ENCODE measurements around the gene FUOM.
A peak's percentile ranks its signal among the peaks of the same experiment; 100 is the strongest.

The FUOM gene

GRCh38 chr10:133338080-133339071 is 19.4 kb downstream of the FUOM start:
- H3K14ac ChIP-seq (ENCODE audit: low read length), result peak overlapping the region; percentile 21
- no peak overlapping the region for H2BK5ac ChIP-seq (ENCODE audit: low read length)
- H2BK120ac ChIP-seq (ENCODE audit: low read depth, low read length), result no peak overlapping the region
- no peak overlapping the region for H3K18ac ChIP-seq (ENCODE audit: low read length)
- H3K4ac ChIP-seq (ENCODE audit: low read length), result no peak overlapping the region
- H3K27me3 ChIP-seq (ENCODE audit: control insufficient read depth in 3 of 3, insufficient read depth in 3 of 3, low read depth in 1 of 3, low read length in 3 of 3), result peaks cover 16 to 50% (median 37%) of the 10 kb centered on the region in 3 experiments
- H3K4me1 ChIP-seq (ENCODE audit: control insufficient read depth in 2 of 2, insufficient read depth in 1 of 2, low read depth in 1 of 2, low read length in 2 of 2), result peaks cover 6 to 7% of the 10 kb centered on the region in 2 donors
- H3K9ac ChIP-seq (ENCODE audit: low read depth, low read length, poor library complexity), result peak overlapping the region; percentile 7
- H2BK12ac ChIP-seq (ENCODE audit: low read length), result no peak overlapping the region
- peak overlapping the region; percentile 74 for H4K91ac ChIP-seq (ENCODE audit: low read depth, low read length, poor library complexity)
- no peak overlapping the region for H3K4me2 ChIP-seq (ENCODE audit: insufficient read depth, low read length, poor library complexity, severe bottlenecking)
- no peak overlapping the region for H2AK5ac ChIP-seq (ENCODE audit: low read depth, low read length)
- no peaks in the 10 kb centered on the region for H3K36me3 ChIP-seq (replicated peaks in 1 of 2; ENCODE audit: control insufficient read depth in 2 of 2, insufficient read depth in 2 of 2, low read length in 2 of 2)
- peak overlapping the region in 1 of 2 donors; percentile 67 for H3K4me3 ChIP-seq (ENCODE audit: low read length in 2 of 2)
- peak overlapping the region; percentile 16 for H3K23ac ChIP-seq (ENCODE audit: low read depth, low read length, poor library complexity)
- no peak overlapping the region for H3K27ac ChIP-seq (replicated peaks; ENCODE audit: low read length)
- no peak for DNase-seq (ENCODE audit: low spot score)
- peaks cover 6% of the 10 kb centered on the region for H3K79me1 ChIP-seq (ENCODE audit: low read depth, low read length)
- WGBS, 2 donors (ENCODE audit: extremely low coverage in 2 of 2, insufficient read length in 2 of 2, insufficient replicate concordance in 1 of 2), result 100% methylated on average over 8 of the region's 10 CpGs; no CpG with 5 or more reads in 1 of the 2 donors
- H2AFZ ChIP-seq (ENCODE audit: low read length), result no peak overlapping the region
- peaks cover 2 to 20% of the 10 kb centered on the region in 2 donors for H3K9me3 ChIP-seq (replicated peaks in 1 of 2; ENCODE audit: control insufficient read depth in 2 of 2, insufficient read depth in 1 of 2, low read depth in 1 of 2, low read length in 2 of 2)
- no peak overlapping the region for H4K8ac ChIP-seq (ENCODE audit: low read depth, low read length)
- no peak overlapping the region for H2BK15ac ChIP-seq (ENCODE audit: low read length)

- Histone ChIP-seq H3K4me3 (ENCODE audit: low read length in 2 of 2) (peak overlapping the region in 1 of 2 donors; percentile 53), H3K79me1 (ENCODE audit: low read depth, low read length) (peaks cover 6% of the 10 kb centered on the region), H3K27ac (replicated peaks; ENCODE audit: low read length) (no peak overlapping the region), H3K4me1 (ENCODE audit: control insufficient read depth in 2 of 2, insufficient read depth in 1 of 2, low read depth in 1 of 2, low read length in 2 of 2) (peaks cover 6 to 7% of the 10 kb centered on the region in 2 donors), H2BK120ac (ENCODE audit: low read depth, low read length) (no peak overlapping the region), H3K18ac (ENCODE audit: low read length) (no peak overlapping the region), H4K8ac (ENCODE audit: low read depth, low read length) (no peak overlapping the region), H2BK5ac (ENCODE audit: low read length) (no peak overlapping the region), H2BK15ac (ENCODE audit: low read length) (no peak overlapping the region), H3K9me3 (replicated peaks in 1 of 2; ENCODE audit: control insufficient read depth in 2 of 2, insufficient read depth in 1 of 2, low read depth in 1 of 2, low read length in 2 of 2) (peaks cover 10 to 25% of the 10 kb centered on the region in 2 donors), H2AK5ac (ENCODE audit: low read depth, low read length) (no peak overlapping the region), H3K9ac (ENCODE audit: low read depth, low read length, poor library complexity) (no peak overlapping the region), H3K14ac (ENCODE audit: low read length) (no peak overlapping the region), H4K91ac (ENCODE audit: low read depth, low read length, poor library complexity) (no peak overlapping the region), H2BK12ac (ENCODE audit: low read length) (no peak overlapping the region), H3K27me3 (ENCODE audit: control insufficient read depth in 3 of 3, insufficient read depth in 3 of 3, low read depth in 1 of 3, low read length in 3 of 3) (peaks cover 16 to 56% (median 45%) of the 10 kb centered on the region in 3 experiments), H2AFZ (ENCODE audit: low read length) (no peak overlapping the region), H3K36me3 (replicated peaks in 1 of 2; ENCODE audit: control insufficient read depth in 2 of 2, insufficient read depth in 2 of 2, low read length in 2 of 2) (no peaks in the 10 kb centered on the region), H3K4me2 (ENCODE audit: insufficient read depth, low read length, poor library complexity, severe bottlenecking) (no peak overlapping the region), H3K4ac (ENCODE audit: low read length) (no peak overlapping the region), H3K23ac (ENCODE audit: low read depth, low read length, poor library complexity) (no peak overlapping the region)
- DNase-seq (ENCODE audit: low spot score), result no peak
- 100% methylated on average over 2 of the region's 3 CpGs; no CpG with 5 or more reads in 1 of the 2 donors for WGBS, 2 donors (ENCODE audit: extremely low coverage in 2 of 2, insufficient read length in 2 of 2, insufficient replicate concordance in 1 of 2)
Observed at GRCh38 chr10:133337370-133337725, 20.5 kb downstream of the FUOM start.

- Histone ChIP-seq H2AFZ (ENCODE audit: low read length) (peak within 1 kb of the TSS; percentile 90), H3K9me3 (replicated peaks in 1 of 2; ENCODE audit: control insufficient read depth in 2 of 2, insufficient read depth in 1 of 2, low read depth in 1 of 2, low read length in 2 of 2) (peaks cover 15 to 25% of the 10 kb centered on the region in 2 donors), H3K18ac (ENCODE audit: low read length) (peak within 1 kb of the TSS; percentile 94), H3K23ac (ENCODE audit: low read depth, low read length, poor library complexity) (peak within 1 kb of the TSS; percentile 80), H2BK15ac (ENCODE audit: low read length) (peak within 1 kb of the TSS; percentile 35), H3K4ac (ENCODE audit: low read length) (no peak within 1 kb of the TSS), H3K27me3 (ENCODE audit: control insufficient read depth in 3 of 3, insufficient read depth in 3 of 3, low read depth in 1 of 3, low read length in 3 of 3) (peaks cover 16 to 59% (median 51%) of the 10 kb centered on the region in 3 experiments), H2AK5ac (ENCODE audit: low read depth, low read length) (peak within 1 kb of the TSS; percentile 78), H2BK120ac (ENCODE audit: low read depth, low read length) (no peak within 1 kb of the TSS), H3K4me2 (ENCODE audit: insufficient read depth, low read length, poor library complexity, severe bottlenecking) (peak within 1 kb of the TSS; percentile 73), H2BK12ac (ENCODE audit: low read length) (no peak within 1 kb of the TSS), H3K14ac (ENCODE audit: low read length) (peak within 1 kb of the TSS; percentile 78), H3K36me3 (replicated peaks in 1 of 2; ENCODE audit: control insufficient read depth in 2 of 2, insufficient read depth in 2 of 2, low read length in 2 of 2) (no peaks in the 10 kb centered on the region), H3K4me1 (ENCODE audit: control insufficient read depth in 2 of 2, insufficient read depth in 1 of 2, low read depth in 1 of 2, low read length in 2 of 2) (peaks cover 6 to 7% of the 10 kb centered on the region in 2 donors), H3K27ac (replicated peaks; ENCODE audit: low read length) (no peak within 1 kb of the TSS), H4K8ac (ENCODE audit: low read depth, low read length) (peak within 1 kb of the TSS; percentile 77), H3K79me1 (ENCODE audit: low read depth, low read length) (peaks cover 6% of the 10 kb centered on the region), H2BK5ac (ENCODE audit: low read length) (peak within 1 kb of the TSS; percentile 62), H4K91ac (ENCODE audit: low read depth, low read length, poor library complexity) (no peak within 1 kb of the TSS), H3K4me3 (ENCODE audit: low read length in 2 of 2) (peak within 1 kb of the TSS in 1 of 2 donors; percentile 53), H3K9ac (ENCODE audit: low read depth, low read length, poor library complexity) (peak within 1 kb of the TSS; percentile 75)
- no CpG with 5 or more reads among the region's 63 CpGs for WGBS, 2 donors (ENCODE audit: extremely low coverage in 2 of 2, insufficient read length in 2 of 2, insufficient replicate concordance in 1 of 2)
- DNase-seq (ENCODE audit: low spot score), result peak; percentile 55
Observed at GRCh38 chr10:133336577-133337369, 21.0 kb downstream of the FUOM start, which contains the start of gene CALY. Gene CALY, minus strand, starts transcription at chr10:133336896. Its CDS starts 7,907 bp downstream, at chr10:133328989.

Data from neuronal stem cell (in vitro differentiated cells).